ENCODE data around the gene ATP10B.

- TF ChIP-seq POLR2A (IDR thresholded peaks at IDR 0.05) = no peak
- TF ChIP-seq CTCF (IDR thresholded peaks at IDR 0.05) = no peak
Observed at GRCh38 chr5:160793530-160793899, 58.5 kb downstream of the ATP10B start.
